Endothelial cell of umbilical vein (primary cell): ENCODE results near the gene JAZF1.

Experiments used
- CTCF ChIP-seq, 2 donors: IDR thresholded peaks; 1 replicate in 1 of 2; 2 replicates in 1 of 2; pipeline ENCODE4 v1.5.1; 2011; ENCODE audit warnings: low read length in 2 of 2, mild to moderate bottlenecking in 2 of 2, moderate library complexity in 2 of 2, control low read depth in 1 of 2, inconsistent platforms in 1 of 2, low read depth in 1 of 2; ENCODE audit not compliant: insufficient read depth in 1 of 2; ENCODE audit errors: extremely low read depth in 1 of 2
- EZH2 ChIP-seq: IDR thresholded peaks from 2 replicates; pipeline ENCODE4 v1.6.1; 2012; ENCODE audit warnings: borderline replicate concordance, low read depth, mild to moderate bottlenecking, moderate library complexity, low read length, inconsistent platforms; ENCODE audit not compliant: severe bottlenecking
- JUN ChIP-seq: IDR thresholded peaks from 2 replicates; pipeline ENCODE4 v1.6.1; 2011; ENCODE audit warnings: borderline replicate concordance, low read depth; ENCODE audit not compliant: insufficient read length, insufficient read depth
- MAX ChIP-seq: IDR thresholded peaks from 2 replicates; pipeline ENCODE4 v1.6.1; 2011; ENCODE audit not compliant: insufficient read depth, insufficient read length

- TF ChIP-seq CTCF (IDR thresholded peaks at IDR 0.05; ENCODE audit: extremely low read depth in 1 of 2, insufficient read depth in 1 of 2, low read depth in 1 of 2, low read length in 2 of 2) (peak; percentile 71 to 77), MAX (no peak), JUN (no peak), EZH2 (no peak)
Measured at GRCh38 chr7:28096713-28097112, 83.9 kb downstream of the JAZF1 start.
